ENCODE results near the gene STAT3.
"Not testable (repeated sequence)": the region's sequence is repeated elsewhere in the genome, so short reads cannot be mapped to it uniquely, and the experiment has no call there.

The STAT3 gene

DNA sequence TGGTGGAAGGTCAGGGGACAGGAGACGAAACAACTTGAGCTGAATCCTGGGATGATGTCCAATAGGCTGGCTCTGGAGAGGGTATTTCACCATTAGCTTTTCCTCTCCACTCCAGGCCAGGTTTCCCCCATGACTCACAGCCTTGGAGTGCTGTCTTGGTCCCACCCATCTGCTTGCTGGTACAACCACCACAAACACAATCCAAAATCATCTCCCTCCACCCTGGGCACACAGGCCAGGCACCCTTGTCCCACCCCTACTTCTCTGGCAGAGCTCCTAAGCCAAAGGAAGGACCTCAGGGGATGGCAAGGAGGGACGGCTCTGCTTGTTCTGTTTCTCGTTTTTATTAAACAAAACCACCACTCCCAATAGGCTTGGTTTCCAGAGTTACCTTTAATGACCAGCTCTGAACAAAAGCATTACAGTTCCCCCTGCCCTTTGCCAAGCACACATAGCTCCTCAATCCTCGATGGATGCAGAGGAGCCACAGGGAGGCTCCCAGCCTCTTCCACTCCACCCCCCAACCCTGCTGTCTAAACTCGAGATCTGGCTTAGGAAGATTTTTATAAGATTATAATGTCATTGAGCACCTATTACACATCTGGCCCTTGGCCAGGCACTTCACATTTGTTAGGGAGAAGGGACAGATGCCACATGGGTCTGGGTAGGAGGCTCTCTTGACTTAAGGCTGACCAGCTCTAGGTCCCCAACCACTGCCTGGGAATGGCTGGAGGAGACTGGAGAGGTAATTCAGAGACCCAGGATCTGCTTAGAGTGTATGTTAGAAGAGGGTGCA, 21.5 kb upstream of the STAT3 start:
- no peak for DNase-seq (ENCODE audit: low read depth in 2 of 2, low spot score in 1 of 2)

DNA sequence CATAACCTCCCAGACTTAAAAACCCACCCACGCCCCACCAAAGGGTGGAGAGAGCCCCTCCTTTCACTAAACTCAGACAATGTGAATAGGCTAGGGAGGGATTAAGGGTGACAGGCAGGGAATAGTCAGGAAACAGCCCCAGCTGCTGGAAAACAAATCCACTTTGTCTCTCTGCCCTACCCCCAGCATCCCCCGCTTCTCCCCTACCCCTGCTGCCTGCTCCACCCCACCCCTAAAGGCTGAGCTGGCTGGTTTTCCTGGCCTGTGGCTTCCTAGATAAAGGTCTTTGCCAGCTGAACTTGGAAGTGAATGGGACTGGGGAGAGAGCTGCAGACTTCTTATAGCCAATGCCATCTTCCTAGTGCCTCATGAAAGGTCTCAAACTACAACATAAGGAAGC, 19.8 kb upstream of the STAT3 start:
- DNase-seq (ENCODE audit: low read depth in 2 of 2, low spot score in 1 of 2), result no peak

DNA sequence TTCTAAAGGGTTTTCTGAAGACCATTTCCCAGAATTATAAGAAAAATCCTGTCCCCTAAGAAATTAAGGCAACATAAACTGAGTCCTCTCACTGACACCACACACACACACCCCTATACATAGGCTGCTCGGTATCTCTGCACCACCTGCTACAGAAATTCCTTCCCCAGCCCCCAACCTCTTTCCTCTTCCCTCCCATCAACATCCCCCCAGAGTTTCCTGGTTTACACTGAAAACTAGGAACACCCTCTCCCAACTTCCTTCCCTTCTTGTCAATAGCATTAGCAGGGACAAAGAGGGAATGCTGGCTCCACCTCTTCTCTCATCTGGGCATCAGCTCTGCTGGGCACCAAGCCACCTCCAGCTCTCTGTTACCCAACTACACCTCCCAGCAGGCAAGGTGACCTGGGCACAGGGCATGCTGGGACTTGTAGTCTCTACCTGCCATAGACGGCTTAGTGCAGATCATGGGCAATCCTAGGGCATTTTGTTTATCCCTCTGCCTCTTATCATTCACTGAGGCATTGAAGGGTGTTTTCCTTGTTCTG, 19.1 kb upstream of the STAT3 start:
- DNase-seq (ENCODE audit: low read depth in 2 of 2, low spot score in 1 of 2), result peak in 1 of 2 donors; percentile 19

DNA sequence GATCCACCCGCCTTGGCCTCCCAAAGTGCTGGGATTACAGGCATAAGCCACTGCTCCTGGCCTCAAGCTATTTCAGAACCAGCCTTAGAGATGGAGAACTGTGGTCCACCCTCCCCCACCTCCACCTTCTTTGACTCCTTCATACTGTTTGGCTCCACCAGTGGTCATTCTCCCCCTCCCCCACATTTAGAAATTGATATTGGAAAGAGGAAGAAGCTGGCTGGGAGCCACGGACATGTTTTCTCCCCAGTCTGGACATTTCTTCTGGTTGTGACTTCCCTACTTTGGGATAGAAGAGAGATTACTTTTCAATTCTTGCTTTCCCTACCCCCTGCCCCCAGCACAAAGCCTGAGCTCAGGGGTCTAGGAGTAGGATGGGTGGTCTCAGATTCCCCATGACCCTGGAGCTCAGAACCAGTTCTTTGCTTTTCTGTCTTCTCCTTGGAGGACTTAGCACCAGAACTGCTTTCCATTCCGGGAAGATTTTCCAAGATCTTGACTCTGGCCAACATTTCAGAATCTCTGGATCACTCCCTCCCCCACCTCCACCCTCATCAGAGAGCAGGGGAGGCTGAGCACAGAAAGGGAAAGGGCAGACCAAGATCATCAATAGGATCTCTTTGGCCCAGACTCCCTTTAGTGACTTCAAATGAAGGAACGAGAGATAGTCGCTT, 18.5 kb upstream of the STAT3 start:
- no peak for DNase-seq (ENCODE audit: low read depth in 2 of 2, low spot score in 1 of 2)

DNA sequence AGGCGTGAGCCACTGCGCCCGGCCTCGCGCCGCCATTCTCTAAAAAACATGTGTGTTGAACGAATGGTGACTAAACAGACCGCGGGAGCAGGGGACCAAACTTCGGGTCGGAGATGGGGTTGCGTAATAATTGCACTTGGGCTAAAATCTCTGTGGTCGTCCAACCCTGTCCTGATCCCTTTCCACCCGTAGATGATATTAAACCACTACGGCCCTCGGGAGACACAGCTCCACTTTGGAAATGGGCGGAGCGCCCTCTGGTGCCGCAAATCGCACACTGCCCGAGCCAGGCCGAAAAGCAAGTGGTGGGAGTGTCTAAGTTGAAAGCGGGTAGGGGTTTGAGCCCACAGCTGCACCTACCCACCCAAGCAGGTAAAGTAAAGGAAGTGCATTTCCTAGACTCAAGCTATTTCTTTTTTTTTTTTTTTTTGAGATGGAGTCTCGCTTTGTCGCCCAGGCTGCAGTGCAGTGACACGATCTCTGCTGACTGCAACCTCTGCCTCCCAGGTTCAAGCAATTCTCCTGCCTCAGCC, 17.8 kb upstream of the STAT3 start:
- peak; percentile 60 to 65 for DNase-seq (ENCODE audit: low read depth in 2 of 2, low spot score in 1 of 2)

DNA sequence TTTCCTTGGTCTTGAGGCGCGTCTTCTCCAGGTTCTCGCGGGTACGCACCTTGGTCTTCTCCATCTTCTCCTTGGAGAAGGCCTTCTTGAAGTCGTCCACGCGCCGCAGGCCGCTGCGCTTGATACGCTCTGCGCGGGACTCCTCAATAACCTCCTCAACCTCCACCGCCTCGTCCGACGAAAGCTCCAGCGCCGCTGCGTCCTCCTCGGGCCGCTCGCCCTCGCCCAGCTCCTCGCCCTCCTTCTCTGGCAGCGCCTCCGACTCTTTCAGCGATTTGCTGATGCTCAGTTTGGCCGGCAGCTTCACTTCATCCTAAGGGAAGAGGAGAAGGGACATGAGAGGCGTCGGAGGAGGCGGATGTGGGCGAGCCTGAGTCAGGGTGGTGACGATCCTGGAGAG, 16.8 kb upstream of the STAT3 start:
- DNase-seq (ENCODE audit: low read depth in 2 of 2, low spot score in 1 of 2), result no peak

DNA sequence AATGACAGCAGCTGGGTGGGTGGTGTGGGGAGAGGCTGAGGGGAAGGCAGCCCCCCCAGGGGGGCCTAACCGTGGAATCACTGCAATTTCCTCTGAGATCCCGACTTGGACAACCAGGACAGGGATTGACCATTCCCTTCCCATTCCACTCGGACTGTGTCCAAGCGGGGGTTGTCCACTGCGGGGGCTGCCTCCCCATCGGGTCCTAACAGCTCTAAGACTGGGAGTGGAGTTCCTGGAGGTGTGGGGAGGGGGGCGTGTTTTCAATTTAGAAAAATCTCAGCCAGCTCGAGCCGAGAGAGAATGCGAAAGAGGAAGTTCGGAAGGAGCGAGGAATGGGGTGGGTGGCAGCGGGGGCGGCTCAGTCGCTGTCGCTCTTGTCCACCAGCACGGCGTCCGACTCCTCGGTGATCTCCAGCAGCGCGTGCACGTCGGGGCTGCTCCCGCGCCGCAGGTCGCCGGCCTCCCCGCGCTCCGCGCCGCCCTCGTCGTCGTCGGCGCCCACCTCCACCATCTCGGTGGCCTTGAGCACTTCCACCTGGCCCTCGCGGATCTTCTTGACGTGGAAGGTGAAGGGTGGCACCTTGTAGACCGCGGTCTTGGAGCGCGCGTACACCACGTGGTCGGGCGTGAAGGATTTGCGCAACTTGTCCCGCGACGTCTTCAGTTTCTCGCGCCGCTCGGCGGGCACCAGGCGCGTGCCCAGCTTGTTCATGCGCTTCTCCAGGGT, 16.2 kb upstream of the STAT3 start:
- no peak for DNase-seq (ENCODE audit: low read depth in 2 of 2, low spot score in 1 of 2)

DNA sequence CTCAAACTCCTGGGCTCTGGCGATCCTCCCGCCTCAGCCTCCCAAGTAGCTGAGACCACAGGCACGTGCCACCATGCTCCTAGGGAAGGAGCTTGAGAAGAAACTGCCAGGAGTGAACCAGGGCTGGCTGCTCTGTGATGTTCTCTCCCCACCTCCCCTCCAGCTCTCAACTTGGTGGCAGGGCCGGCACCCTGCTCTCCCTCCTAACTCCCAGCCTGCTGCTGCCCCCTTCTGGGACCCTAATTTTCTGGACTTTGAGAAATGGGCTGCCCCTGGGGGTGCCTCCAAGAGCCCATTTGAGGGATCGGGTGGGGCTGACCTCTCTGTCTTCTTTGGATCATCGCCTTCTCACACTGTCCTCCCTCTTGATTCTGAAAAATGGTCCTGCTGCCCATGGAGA, 14.9 kb upstream of the STAT3 start:
- DNase-seq (ENCODE audit: low read depth in 2 of 2, low spot score in 1 of 2), result peak in 1 of 2 donors; percentile 29

DNA sequence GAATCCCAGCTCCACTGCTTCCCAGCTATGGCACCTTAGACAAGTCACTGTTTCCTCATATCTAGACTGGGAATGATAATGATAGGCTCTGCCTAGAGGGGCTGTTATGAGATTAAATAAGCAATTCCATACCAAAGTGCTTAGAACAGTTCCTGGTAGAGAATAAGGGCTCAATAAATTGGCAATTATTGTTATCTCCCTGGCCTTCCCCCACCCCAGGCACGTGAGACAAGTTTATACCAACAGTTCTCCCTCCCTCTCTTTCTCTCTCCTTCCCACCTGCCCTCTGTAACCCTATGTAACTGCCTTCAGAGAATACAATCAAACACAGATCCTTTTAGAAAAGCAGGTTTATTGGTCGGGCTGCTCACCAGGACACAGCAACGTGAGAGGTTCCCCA, 13.9 kb upstream of the STAT3 start:
- DNase-seq (ENCODE audit: low read depth in 2 of 2, low spot score in 1 of 2), result no peak

DNA sequence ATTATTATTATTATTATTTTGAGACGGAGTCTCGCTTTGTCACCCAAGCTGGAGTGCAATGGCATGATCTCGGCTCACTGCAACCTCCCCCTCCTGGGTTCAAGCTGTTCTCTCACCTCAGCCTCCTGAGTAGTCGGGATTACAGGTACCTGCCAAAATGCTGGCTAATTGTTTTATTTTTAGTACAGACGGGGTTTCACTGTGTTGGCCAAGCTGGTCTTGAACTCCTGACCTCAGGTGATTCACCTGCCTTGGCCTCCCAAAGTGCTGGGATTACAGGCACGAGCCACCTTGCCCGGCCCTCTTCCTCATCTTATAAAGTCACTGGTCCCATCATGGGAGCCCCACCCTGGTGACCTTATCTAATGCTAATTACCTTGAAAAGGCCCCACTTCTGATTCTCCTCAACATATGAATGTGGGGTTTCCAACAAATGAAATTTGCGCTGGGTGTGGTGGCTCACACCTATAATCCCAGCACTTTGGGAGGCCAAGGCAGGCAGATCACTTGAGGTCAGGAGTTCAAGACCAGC, 12.7 kb upstream of the STAT3 start:
- not testable (repeated sequence) for DNase-seq (ENCODE audit: low read depth in 2 of 2, low spot score in 1 of 2)

DNA sequence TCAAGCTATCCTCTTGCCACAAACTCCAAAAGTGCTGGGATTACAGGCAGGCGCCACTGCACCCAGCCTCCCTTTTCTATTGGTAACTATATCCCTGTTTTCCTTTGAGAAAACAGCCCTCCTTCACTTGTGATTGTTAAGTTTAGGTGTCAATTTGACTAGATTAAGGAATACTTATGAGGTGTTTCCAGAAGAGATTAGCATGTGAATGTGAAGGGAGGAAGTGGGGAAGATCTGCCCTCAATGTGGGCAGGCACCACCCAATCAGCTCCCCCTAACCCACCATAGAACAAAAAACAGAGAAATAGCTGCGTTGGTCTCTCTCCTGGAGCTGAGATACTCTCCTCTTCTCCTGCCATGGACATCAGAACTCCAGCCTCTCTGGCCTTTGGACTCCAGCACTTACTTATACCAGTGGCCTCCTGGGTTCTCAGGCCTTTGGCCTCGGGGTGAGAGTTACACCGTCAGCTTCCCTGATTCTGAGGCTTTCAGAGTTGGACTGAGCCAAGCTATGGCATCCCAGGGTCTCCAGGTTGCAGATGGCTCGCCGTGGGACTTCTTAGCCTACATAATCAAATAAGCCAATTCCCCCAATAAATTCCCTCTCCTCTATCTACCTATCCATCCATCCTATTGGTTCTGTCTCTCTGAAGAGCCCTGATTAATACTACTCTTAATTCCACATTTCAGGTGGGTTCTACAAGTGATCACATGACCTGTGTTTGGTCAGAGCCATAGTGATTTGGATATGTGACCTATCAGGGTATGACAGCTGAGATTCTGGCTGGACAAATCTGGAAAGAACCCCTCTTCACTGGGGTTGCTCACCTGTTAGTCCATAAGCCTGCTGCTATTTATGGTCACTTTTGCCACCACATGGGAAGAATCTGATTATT, 12.0 kb upstream of the STAT3 start:
- DNase-seq (ENCODE audit: low read depth in 2 of 2, low spot score in 1 of 2), result no peak

DNA sequence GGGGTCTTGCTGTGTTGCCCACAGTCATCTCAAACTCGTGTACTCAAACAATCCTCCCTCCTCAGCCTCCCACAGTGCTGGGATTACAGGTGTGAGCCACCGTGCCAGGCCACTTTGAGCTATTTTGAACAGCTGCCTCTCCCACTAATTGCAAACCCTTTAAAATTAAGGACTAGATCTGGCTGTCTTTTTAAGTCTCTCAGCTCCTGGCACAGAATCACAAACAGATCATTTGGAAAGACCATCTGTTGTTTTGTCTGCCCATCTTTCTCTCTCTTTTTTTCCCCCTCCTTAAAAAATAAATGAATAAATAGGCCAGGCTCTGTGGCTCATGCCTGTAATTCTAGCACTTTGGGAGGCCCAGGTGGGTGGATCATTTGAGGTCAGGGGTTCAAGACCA, 10.9 kb upstream of the STAT3 start:
- DNase-seq (ENCODE audit: low read depth in 2 of 2, low spot score in 1 of 2), result no peak

DNA sequence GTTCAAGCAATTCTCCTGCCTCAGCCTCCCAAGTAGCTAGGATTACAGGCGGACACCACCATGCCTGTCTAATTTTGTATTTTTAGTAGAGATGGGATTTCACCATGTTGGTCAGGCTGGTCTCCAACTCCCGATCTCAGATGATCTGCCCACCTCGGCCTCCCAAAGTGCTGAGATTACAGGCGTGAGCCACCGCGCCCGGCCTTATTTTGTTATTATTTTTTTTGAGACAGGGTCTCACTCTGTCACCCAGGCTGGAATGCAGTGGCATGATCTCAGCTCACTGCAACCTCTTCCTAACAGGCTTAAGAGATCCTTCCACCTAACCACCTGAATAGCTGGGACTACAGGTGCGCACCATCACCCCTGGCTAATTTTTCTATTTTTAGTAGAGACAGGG, 7.4 kb upstream of the STAT3 start:
- not testable (repeated sequence) for DNase-seq (ENCODE audit: low read depth in 2 of 2, low spot score in 1 of 2)

DNA sequence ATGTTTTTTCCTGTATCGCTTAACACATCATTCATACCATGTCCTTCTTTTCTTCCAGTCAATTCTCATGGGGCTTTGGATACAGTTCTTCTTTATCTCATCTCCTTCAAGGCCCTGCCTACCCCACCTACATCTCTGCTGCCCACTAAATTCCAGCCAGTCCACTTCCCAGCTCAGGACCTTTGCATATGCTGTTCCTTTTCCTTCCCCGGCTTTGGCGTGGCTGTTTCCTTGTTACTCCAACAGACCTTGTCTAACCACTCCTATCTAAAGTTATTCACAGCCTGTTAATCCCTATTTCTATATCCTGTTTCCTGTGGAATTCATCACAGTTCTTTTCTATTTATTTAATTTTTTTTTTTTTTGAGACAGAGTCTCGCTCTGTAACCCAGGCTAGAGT, 6.6 kb upstream of the STAT3 start:
- no peak for DNase-seq (ENCODE audit: low read depth in 2 of 2, low spot score in 1 of 2)

DNA sequence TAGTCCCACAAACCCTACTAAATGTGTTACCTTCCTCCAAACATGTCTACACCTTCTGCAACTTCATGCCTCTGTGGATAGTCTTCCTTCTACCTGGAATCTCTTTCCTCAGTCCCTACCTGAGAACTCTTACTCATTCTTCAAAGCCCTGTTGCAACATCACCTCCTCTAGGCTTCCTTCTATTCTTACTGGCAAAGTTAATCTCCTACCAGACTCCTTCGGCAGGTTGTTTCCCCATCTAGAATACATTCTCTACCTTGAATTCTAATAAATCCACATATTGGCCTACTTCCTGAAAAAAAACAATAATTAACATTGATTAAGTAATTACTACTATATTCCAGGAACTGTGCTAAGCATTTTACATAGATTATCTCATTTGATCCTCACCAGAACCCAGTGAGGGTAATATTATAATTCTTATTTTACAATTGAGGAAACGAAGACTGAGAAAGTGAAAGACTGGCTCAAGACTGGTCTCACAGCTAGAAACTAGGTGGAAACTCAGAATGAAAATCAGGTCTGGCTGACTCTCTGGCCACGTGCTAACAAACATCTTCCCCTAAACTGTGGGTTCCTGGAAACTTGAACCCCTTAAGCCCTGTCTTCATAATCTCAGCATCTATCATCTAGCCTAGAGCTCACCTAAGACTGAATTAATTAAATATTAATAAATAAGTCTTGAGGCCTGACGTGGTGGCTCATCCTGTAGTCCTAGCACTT, 4.6 kb upstream of the STAT3 start:
- no peak for DNase-seq (ENCODE audit: low read depth in 2 of 2, low spot score in 1 of 2)

DNA sequence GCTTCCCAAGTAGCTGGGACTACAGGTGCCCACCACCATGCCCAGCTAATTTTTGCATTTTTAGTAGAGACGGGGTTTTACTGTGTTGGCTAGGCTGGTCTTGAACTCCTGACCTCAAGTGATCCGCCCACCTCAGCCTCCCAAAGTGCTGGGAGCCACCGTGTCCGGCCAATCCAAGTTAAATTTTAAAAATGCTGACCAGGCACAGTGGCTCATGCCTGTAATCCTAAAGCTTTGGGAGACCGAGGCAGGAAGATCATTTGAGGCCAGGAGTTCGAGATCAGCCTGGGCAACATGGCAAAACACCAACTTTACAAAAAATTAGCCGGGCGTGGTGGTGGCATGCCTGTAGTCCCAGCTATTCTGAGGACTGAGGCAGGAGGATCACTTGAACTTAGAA, 3.2 kb upstream of the STAT3 start:
- not testable (repeated sequence) for DNase-seq (ENCODE audit: low read depth in 2 of 2, low spot score in 1 of 2)

DNA sequence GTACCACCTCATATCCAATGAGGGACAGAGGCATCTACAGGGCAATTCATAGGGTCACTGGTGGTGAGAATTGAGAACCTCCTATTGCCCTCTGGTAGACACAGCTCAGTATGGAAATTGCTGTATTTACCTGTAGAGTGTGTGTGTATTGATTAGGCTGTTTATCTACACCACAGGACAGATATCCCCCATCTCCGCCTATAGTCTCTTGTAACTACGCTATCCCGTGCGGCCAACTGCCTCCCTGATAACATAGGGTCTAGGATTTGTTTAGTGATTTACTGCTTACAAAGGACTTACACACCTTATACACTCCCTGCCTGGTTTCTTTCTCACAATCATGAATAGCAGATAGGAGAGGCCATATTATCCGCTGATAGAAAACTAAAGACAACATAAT, 1.7 kb upstream of the STAT3 start:
- DNase-seq (ENCODE audit: low read depth in 2 of 2, low spot score in 1 of 2), result no peak

DNA sequence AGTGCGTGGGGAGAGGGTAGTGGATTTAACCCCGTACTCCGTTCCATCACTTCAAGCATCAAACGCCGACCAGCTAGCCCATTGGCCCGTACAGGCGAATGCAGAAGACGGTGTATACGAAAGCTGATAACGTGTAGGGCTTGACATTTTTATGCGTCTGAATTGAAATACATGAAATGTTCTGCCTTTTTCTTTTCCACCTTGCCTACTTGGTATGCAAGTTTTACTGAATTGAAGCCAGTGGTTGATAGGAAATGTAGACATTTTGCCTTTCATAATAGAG, 834 bp upstream of the STAT3 start:
- no peak for DNase-seq (ENCODE audit: low read depth in 2 of 2, low spot score in 1 of 2)

DNA sequence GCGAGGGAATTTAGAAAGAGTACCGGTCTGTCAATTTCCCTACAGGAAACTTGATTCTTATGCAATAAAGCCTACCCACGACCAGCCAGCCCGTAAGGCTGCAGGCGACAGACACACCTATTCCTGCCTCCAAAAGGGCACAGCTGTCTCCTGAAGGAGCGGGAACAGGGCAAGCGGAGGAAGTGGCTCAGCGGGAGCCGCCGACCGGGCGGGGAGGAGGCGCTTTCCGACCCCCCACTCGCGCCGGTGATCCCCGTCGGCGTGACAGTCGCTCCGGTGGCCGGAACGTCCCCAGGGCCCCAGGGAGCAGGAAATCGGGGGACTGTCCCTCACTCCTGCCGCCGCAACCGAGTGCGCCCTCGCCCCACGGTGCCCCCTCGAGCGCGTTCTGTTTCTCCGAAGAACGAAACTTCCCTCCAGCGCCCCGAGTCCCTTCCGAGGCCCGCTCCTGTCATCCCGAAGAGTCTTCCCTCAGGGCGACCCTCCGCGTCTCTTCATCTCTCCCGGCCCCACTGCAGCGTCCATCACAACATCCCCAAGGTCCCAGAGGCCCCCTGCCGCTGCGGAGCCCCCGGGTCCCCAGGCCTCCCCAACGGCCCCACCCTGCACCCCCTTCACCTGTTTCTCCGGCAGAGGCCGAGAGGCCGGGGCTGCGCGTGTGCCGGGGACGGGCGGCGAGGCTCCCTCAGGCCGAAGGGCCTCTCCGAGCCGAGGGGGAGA, 421 bp downstream of the STAT3 start:
- no peak for DNase-seq (ENCODE audit: low read depth in 2 of 2, low spot score in 1 of 2)
